GM23248 (cell line): ENCODE data around the gene THAP2. TPM values are rescaled to one million over a fixed set of nuclear protein-coding genes. Genes with fewer than 3 reads are reported as not detected.
A peak's percentile ranks its signal among the peaks of the same experiment; 100 is the strongest.
"Not testable (repeated sequence)": the region's sequence is repeated elsewhere in the genome, so short reads cannot be mapped to it uniquely, and the experiment has no call there.

Experiments
- DNase-seq: peaks from one replicate; pipeline ENCODE4 v3.0.0-alpha.2; 2015
- H2AFZ ChIP-seq: fragments of 200-600 bp; sonication (generic); 2 replicates; pipeline ENCODE4 v1.6.1; 2016; ENCODE audit warnings: antibody characterized with exemption
- H3F3A ChIP-seq: fragments of 200-600 bp; sonication (generic); 2 replicates; pipeline ENCODE4 v1.6.1; 2016; ENCODE audit warnings: mild to moderate bottlenecking, antibody characterized with exemption, mixed run types; ENCODE audit not compliant: insufficient read depth
- H3K27ac ChIP-seq: fragments of 200-600 bp; sonication (generic); 2 replicates; pipeline ENCODE4 v1.5.1; 2016; ENCODE audit warnings: mild to moderate bottlenecking
- H3K27me3 ChIP-seq: fragments of 200-600 bp; sonication (generic); replicated peaks from 2 replicates; pipeline ENCODE4 v1.6.1; 2016; ENCODE audit warnings: mild to moderate bottlenecking; ENCODE audit not compliant: insufficient read depth
- H3K36me3 ChIP-seq: fragments of 200-600 bp; sonication (generic); 2 replicates; pipeline ENCODE4 v1.6.1; 2016; ENCODE audit warnings: low read depth, mild to moderate bottlenecking
- H3K4me1 ChIP-seq: fragments of 200-600 bp; sonication (generic); 2 replicates; pipeline ENCODE4 v1.6.1; 2016; ENCODE audit warnings: mild to moderate bottlenecking; ENCODE audit not compliant: insufficient read depth
- H3K4me2 ChIP-seq: fragments of 200-600 bp; sonication (generic); one replicate; pipeline ENCODE4 v1.6.1; 2016; ENCODE audit warnings: mild to moderate bottlenecking; ENCODE audit not compliant: unreplicated experiment
- H3K4me3 ChIP-seq: fragments of 200-600 bp; sonication (generic); 2 replicates; pipeline ENCODE4 v1.5.1; 2016; ENCODE audit warnings: mild to moderate bottlenecking
- H3K79me2 ChIP-seq: fragments of 200-600 bp; sonication (generic); 2 replicates; pipeline ENCODE4 v1.6.1; 2016; ENCODE audit warnings: mild to moderate bottlenecking; ENCODE audit not compliant: insufficient read depth
- H3K9ac ChIP-seq: fragments of 200-600 bp; sonication (generic); 2 replicates; pipeline ENCODE4 v1.6.1; 2016; ENCODE audit warnings: mild to moderate bottlenecking
- H3K9me2 ChIP-seq: fragments of 200-600 bp; sonication (generic); 2 replicates; pipeline ENCODE4 v1.6.1; 2016; ENCODE audit warnings: mixed run types, mild to moderate bottlenecking, moderate library complexity; ENCODE audit not compliant: insufficient read depth
- H3K9me3 ChIP-seq: fragments of 200-600 bp; sonication (generic); one replicate; pipeline ENCODE4 v1.6.1; 2017; ENCODE audit warnings: low read depth
- H4K20me1 ChIP-seq: fragments of 200-600 bp; sonication (generic); 2 replicates; pipeline ENCODE4 v1.6.0; 2016; ENCODE audit not compliant: insufficient read depth
- EZH2 ChIP-seq: fragments of 200-600 bp; sonication (generic); IDR thresholded peaks from 2 replicates; pipeline ENCODE4 v1.6.1; 2018; ENCODE audit warnings: antibody characterized with exemption, mild to moderate bottlenecking; ENCODE audit not compliant: insufficient read depth, poor library complexity, severe bottlenecking
- EZH2phosphoT487 ChIP-seq: fragments of 200-600 bp; sonication (generic); IDR thresholded peaks from 2 replicates; pipeline ENCODE4 v1.6.1; 2018; ENCODE audit warnings: antibody characterized with exemption, moderate library complexity, mild to moderate bottlenecking, low read depth; ENCODE audit not compliant: insufficient read depth
- WGBS, 2 experiments: methylation state at CpG; one replicate each; pipeline ENCODE4 v1.1.6; 2015 to 2017; ENCODE audit warnings: low lambda C conversion rate in 2 of 2, low coverage in 1 of 2; ENCODE audit errors: missing lambda C conversion rate in 2 of 2; 5-methylcytosine and 5-hydroxymethylcytosine counted together
- in situ Hi-C: fragments of 300-500 bp; cut with MboI; formaldehyde crosslinking; loops from 2 replicates; pipeline ENCODE4 v1.15.0; 2020
- polyA plus RNA-seq: library from polyadenylated mRNA; unstranded; fragments of >200 nt; fragmentation: Nextera tagmentation; extraction: Ambion mirVana; gene quantifications from 2 replicates; pipeline ENCODE4 v1.2.1, GENCODE V29; 2016
- total RNA-seq: library from RNA; depleted of rRNA; stranded (reverse); fragments of >200 nt; shearing (Covaris generic); gene quantifications from 2 replicates; pipeline ENCODE4 v1.2.3, GENCODE V29; 2014

Gene THAP2
- total and polyA plus RNA-seq, 2 experiments from 2014 or later, result 7.0 to 10.3 TPM

GRCh38 chr12:71684081-71684480 is 20.0 kb downstream of the THAP2 start:
- no peak overlapping the region for H3K4me2 ChIP-seq
- no peak for TF ChIP-seq EZH2phosphoT487
- TF ChIP-seq EZH2, result no peak
- H3K27ac ChIP-seq, result no peak overlapping the region
- H3K4me3 ChIP-seq, result no peak overlapping the region
- in situ Hi-C loops, result no loop called here
- no peak overlapping the region for H3K9ac ChIP-seq
- no peak for DNase-seq
- H3K36me3 ChIP-seq, result no peaks in the 10 kb centered on the region
- no peaks in the 10 kb centered on the region for H3K27me3 ChIP-seq
- H4K20me1 ChIP-seq, result no peaks in the 10 kb centered on the region
- H3K9me2 ChIP-seq, result no peaks in the 10 kb centered on the region
- H3K4me1 ChIP-seq, result peaks cover 20% of the 10 kb centered on the region
- H3K9me3 ChIP-seq, result no peaks in the 10 kb centered on the region
- 69% methylated on average over 5 of the region's 5 CpGs for WGBS, 2 experiments
- H3K79me2 ChIP-seq, result peaks cover 22% of the 10 kb centered on the region
- H2AFZ ChIP-seq, result peak overlapping the region; percentile 95
- H3F3A ChIP-seq, result peaks cover 17% of the 10 kb centered on the region

- Histone ChIP-seq H3K36me3 (no peaks in the 10 kb centered on the region), H3K9me3 (no peaks in the 10 kb centered on the region), H3K4me3 (peak overlapping the region; percentile 81), H3K9me2 (no peaks in the 10 kb centered on the region), H2AFZ (peak overlapping the region; percentile 95), H3K79me2 (peaks cover 24% of the 10 kb centered on the region), H3F3A (peaks cover 17% of the 10 kb centered on the region), H3K27ac (peak overlapping the region; percentile 76), H3K9ac (peak overlapping the region; percentile 81), H4K20me1 (no peaks in the 10 kb centered on the region), H3K27me3 (no peaks in the 10 kb centered on the region), H3K4me2 (peak overlapping the region; percentile 85), H3K4me1 (peaks cover 20% of the 10 kb centered on the region)
- peak; percentile 40 for DNase-seq
- 4 to 7% methylated on average over 19 of the region's 19 CpGs for WGBS, 2 experiments
- in situ Hi-C loops, result no loop called here
- no peak for TF ChIP-seq EZH2phosphoT487
- no peak for TF ChIP-seq EZH2
Observed at GRCh38 chr12:71685312-71685906, 21.3 kb downstream of the THAP2 start.

GRCh38 chr12:71685914-71686657 is 22.0 kb downstream of the THAP2 start, which contains the start of gene TMEM19:
TMEM19 (plus strand) TSS chr12:71686082; CDS start chr12:71686681, 599 bp downstream.
- peak within 1 kb of the TSS; percentile 76 for H3K27ac ChIP-seq
- DNase-seq, result peak; percentile 97
- no peaks in the 10 kb centered on the region for H3K27me3 ChIP-seq
- WGBS, 2 experiments, result 0 to 2% methylated on average over 56 to 61 of the region's 63 CpGs
- H3K4me2 ChIP-seq, result peak within 1 kb of the TSS; percentile 85
- TF ChIP-seq EZH2 (no peak), EZH2phosphoT487 (no peak)
- H2AFZ ChIP-seq, result peak within 1 kb of the TSS; percentile 95
- H3K9me2 ChIP-seq, result no peaks in the 10 kb centered on the region
- peak within 1 kb of the TSS; percentile 81 for H3K4me3 ChIP-seq
- H3K9ac ChIP-seq, result peak within 1 kb of the TSS; percentile 81
- in situ Hi-C loops, result no loop called here
- H3K79me2 ChIP-seq, result peaks cover 24% of the 10 kb centered on the region
- H3F3A ChIP-seq, result peaks cover 17% of the 10 kb centered on the region
- H3K9me3 ChIP-seq, result no peaks in the 10 kb centered on the region
- H3K36me3 ChIP-seq, result no peaks in the 10 kb centered on the region
- H4K20me1 ChIP-seq, result no peaks in the 10 kb centered on the region
- H3K4me1 ChIP-seq, result peaks cover 20% of the 10 kb centered on the region

GRCh38 chr12:71686658-71687025 is 22.5 kb downstream of the THAP2 start:
- H3K27me3 ChIP-seq, result no peaks in the 10 kb centered on the region
- H4K20me1 ChIP-seq, result no peaks in the 10 kb centered on the region
- H3K9me2 ChIP-seq, result no peaks in the 10 kb centered on the region
- WGBS, 2 experiments, result 8 to 10% methylated on average over 3 of the region's 3 CpGs
- in situ Hi-C loops, result no loop called here
- H3K9me3 ChIP-seq, result no peaks in the 10 kb centered on the region
- peak overlapping the region; percentile 81 for H3K4me3 ChIP-seq
- peak overlapping the region; percentile 81 for H3K9ac ChIP-seq
- H3K4me1 ChIP-seq, result peaks cover 20% of the 10 kb centered on the region
- peak overlapping the region; percentile 76 for H3K27ac ChIP-seq
- H2AFZ ChIP-seq, result peak overlapping the region; percentile 95
- peaks cover 24% of the 10 kb centered on the region for H3K79me2 ChIP-seq
- TF ChIP-seq EZH2 (no peak), EZH2phosphoT487 (no peak)
- H3K36me3 ChIP-seq, result no peaks in the 10 kb centered on the region
- peaks cover 17% of the 10 kb centered on the region for H3F3A ChIP-seq
- peak; percentile 57 for DNase-seq
- H3K4me2 ChIP-seq, result peak overlapping the region; percentile 85

- in situ Hi-C loops, H3K36me3 ChIP-seq, H4K20me1 ChIP-seq, H3K27me3 ChIP-seq, H3K9me2 ChIP-seq, H3K9me3 ChIP-seq, DNase-seq: not testable (repeated sequence)
- Histone ChIP-seq H3K9ac (peak overlapping the region; percentile 81), H3K4me1 (peaks cover 20% of the 10 kb centered on the region), H3F3A (peaks cover 17% of the 10 kb centered on the region), H3K79me2 (peaks cover 24% of the 10 kb centered on the region), H2AFZ (peak overlapping the region; percentile 95), H3K4me3 (peak overlapping the region; percentile 81), H3K27ac (peak overlapping the region; percentile 76), H3K4me2 (peak overlapping the region; percentile 85)
- WGBS, 2 experiments, result 50 to 57% methylated on average over 10 to 11 of the region's 11 CpGs
Observed at GRCh38 chr12:71687172-71687571, 23.1 kb downstream of the THAP2 start.
